IMR-90 (cell line): Measurements from ENCODE around the gene BBS5. TPM values are rescaled to one million over a fixed set of nuclear protein-coding genes. Genes with fewer than 3 reads are reported as not detected.

ENCODE experiments used
- ATAC-seq: fragments of 200-7000 bp; cut with Tn5 transposase; 2 replicates; pipeline ENCODE4 v1.9.1; 2020; ENCODE audit warnings: low read depth, mild to moderate bottlenecking, moderate library complexity
- BruUV-seq: library from RNA; stranded (reverse); fragments of 400-500 nt; replicated peaks from 2 replicates; lab custom pipeline; 2021; lab: Mats Ljungman, UMichigan
- CTCF ChIA-PET: fragments of 300-600 bp; formaldehyde crosslinking; extraction: SDS; loops from one replicate; lab custom pipeline; 2021; ENCODE audit warnings: antibody characterized with exemption; lab: Yijun Ruan, JAX
- POLR2A ChIA-PET: fragments of 300-600 bp; sonication (Branson Sonifier 250); formaldehyde crosslinking; loops from one replicate; lab custom pipeline; 2022; ENCODE audit warnings: antibody characterized with exemption; ENCODE audit not compliant: unreplicated experiment; lab: Charles Lee
- DNase-seq: peaks from one replicate; pipeline ENCODE4 v3.0.0; 2013
- H2AFZ ChIP-seq: replicated peaks from 2 replicates; pipeline ENCODE3; 2013; ENCODE audit warnings: low read length, mild to moderate bottlenecking; ENCODE audit not compliant: poor library complexity
- H2AK5ac ChIP-seq: 2 replicates; pipeline ENCODE4 v1.6.1; 2013; ENCODE audit warnings: low read depth, low read length, inconsistent platforms
- H2AK9ac ChIP-seq: replicated peaks from 2 replicates; pipeline ENCODE3; 2013; ENCODE audit warnings: mild to moderate bottlenecking, low read depth, low read length, moderate library complexity; ENCODE audit not compliant: poor library complexity
- H2BK120ac ChIP-seq: 2 replicates; pipeline ENCODE4 v1.6.1; 2013; ENCODE audit warnings: low read depth, low read length, inconsistent platforms
- H2BK15ac ChIP-seq: 3 replicates; pipeline ENCODE4 v1.6.1; 2013; ENCODE audit warnings: low read depth, low read length, inconsistent platforms
- H2BK20ac ChIP-seq: 2 replicates; pipeline ENCODE4 v1.6.1; 2013; ENCODE audit warnings: low read depth, mild to moderate bottlenecking, inconsistent platforms, low read length, moderate library complexity
- H2BK5ac ChIP-seq: 2 replicates; pipeline ENCODE4 v1.6.1; 2013; ENCODE audit warnings: mild to moderate bottlenecking, low read depth, low read length, inconsistent platforms; ENCODE audit not compliant: poor library complexity, severe bottlenecking
- H3K14ac ChIP-seq: replicated peaks from 2 replicates; pipeline ENCODE4 v1.6.1; 2013; ENCODE audit warnings: low read depth, low read length, inconsistent platforms
- H3K18ac ChIP-seq: 2 replicates; pipeline ENCODE4 v1.6.1; 2013; ENCODE audit warnings: low read depth, low read length, control low read depth
- H3K23ac ChIP-seq: 2 replicates; pipeline ENCODE4 v1.6.1; 2013; ENCODE audit warnings: low read depth, low read length, inconsistent platforms
- H3K27ac ChIP-seq: 2 replicates; pipeline ENCODE4 v1.5.1; 2013; ENCODE audit warnings: mild to moderate bottlenecking, control low read depth, low read length; ENCODE audit not compliant: insufficient read depth
- H3K27me3 ChIP-seq: 2 replicates; pipeline ENCODE4 v1.6.1; 2013; ENCODE audit warnings: low read length; ENCODE audit not compliant: control insufficient read depth, insufficient read depth
- H3K36me3 ChIP-seq: 2 replicates; pipeline ENCODE4 v1.6.1; 2013; ENCODE audit warnings: low read length, mixed read lengths; ENCODE audit not compliant: control insufficient read depth, insufficient read depth
- H3K4ac ChIP-seq: 2 replicates; pipeline ENCODE4 v1.6.1; 2013; ENCODE audit warnings: low read depth, low read length, inconsistent platforms
- H3K4me1 ChIP-seq: 2 replicates; pipeline ENCODE4 v1.6.1; 2013; ENCODE audit warnings: low read length, mixed read lengths; ENCODE audit not compliant: control insufficient read depth, insufficient read depth
- H3K4me2 ChIP-seq: 2 replicates; pipeline ENCODE4 v1.6.1; 2013; ENCODE audit warnings: low read depth, mild to moderate bottlenecking, control low read depth, low read length, moderate library complexity
- H3K4me3 ChIP-seq: 2 replicates; pipeline ENCODE4 v1.5.1; 2013; ENCODE audit warnings: low read depth, mild to moderate bottlenecking, control low read depth, low read length, moderate library complexity; ENCODE audit not compliant: insufficient read depth
- H3K56ac ChIP-seq: 2 replicates; pipeline ENCODE4 v1.6.1; 2013; ENCODE audit warnings: low read length, inconsistent platforms; ENCODE audit not compliant: insufficient read depth; ENCODE audit errors: extremely low read depth
- H3K79me1 ChIP-seq, 2 experiments: 2 replicates each; pipeline ENCODE4 v1.6.1; 2013; ENCODE audit warnings: low read length in 2 of 2, inconsistent platforms in 1 of 2, low read depth in 1 of 2
- H3K9ac ChIP-seq: 2 replicates; pipeline ENCODE4 v1.6.1; 2013; ENCODE audit warnings: low read depth, low read length, control low read depth
- H3K9me1 ChIP-seq: 2 replicates; pipeline ENCODE4 v1.6.1; 2013; ENCODE audit warnings: low read length, inconsistent platforms; ENCODE audit not compliant: insufficient read depth
- H3K9me3 ChIP-seq: 2 replicates; pipeline ENCODE4 v1.6.1; 2013; ENCODE audit warnings: low read length; ENCODE audit not compliant: control insufficient read depth, insufficient read depth
- H4K20me1 ChIP-seq: 2 replicates; pipeline ENCODE4 v1.6.1; 2013; ENCODE audit warnings: low read length, inconsistent platforms; ENCODE audit not compliant: insufficient read depth
- H4K5ac ChIP-seq: 2 replicates; pipeline ENCODE4 v1.6.1; 2013; ENCODE audit warnings: mild to moderate bottlenecking, low read depth, low read length, control low read depth
- H4K8ac ChIP-seq, 2 experiments: 2 replicates each; pipeline ENCODE4 v1.6.1; 2013; ENCODE audit warnings: low read depth in 2 of 2, low read length in 2 of 2, control low read depth in 1 of 2, inconsistent platforms in 1 of 2
- H4K91ac ChIP-seq: 2 replicates; pipeline ENCODE4 v1.6.1; 2013; ENCODE audit warnings: low read depth, low read length, inconsistent platforms; ENCODE audit not compliant: insufficient read depth
- BHLHE40 ChIP-seq: fragments of 150-350 bp; IDR thresholded peaks from 2 replicates; pipeline ENCODE4 v1.6.1; 2016; ENCODE audit warnings: mild to moderate bottlenecking, low read depth, low read length
- WGBS, 2 experiments: methylation state at CpG; one replicate each; pipeline versions ENCODE4 v1.1.5 to v1.1.7; 2013; ENCODE audit warnings: missing lambda C conversion rate in 2 of 2; ENCODE audit not compliant: insufficient read length in 1 of 2; ENCODE audit errors: extremely low coverage in 2 of 2; 5-methylcytosine and 5-hydroxymethylcytosine counted together
- dilution Hi-C: fragments of 300-500 bp; cut with HindIII; formaldehyde crosslinking; loops from one replicate; pipeline ENCODE4 v1.14.3; 2018; ENCODE audit warnings: low sequenced_read_pairs; ENCODE audit not compliant: unreplicated experiment
- in situ Hi-C: fragments of 300-500 bp; cut with MboI; formaldehyde crosslinking; loops from 3 replicates; pipeline ENCODE4 v1.14.3; 2019; ENCODE audit warnings: low sequenced_read_pairs, inconsistent platforms, mixed read lengths
- intact Hi-C: fragments of 100-400 bp; cut with micrococcal nuclease; formaldehyde crosslinking; loops from 2 replicates; pipeline ENCODE4 v1.10.0; 2022
- polyA plus RNA-seq, 3 experiments: library from polyadenylated mRNA; depleted of rRNA; stranded (reverse); fragments of >200 nt; gene quantifications; 2 replicates each; pipeline ENCODE4 v1.2.3, GENCODE V29; 2012; ENCODE audit warnings: low replicate concordance in 1 of 3
- total RNA-seq: library from RNA; depleted of rRNA; stranded (reverse); fragments of >200 nt; gene quantifications from 2 replicates; pipeline ENCODE4 v1.2.3, GENCODE V29; 2012; rRNA removed

BBS5 gene
- total and polyA plus RNA-seq, 2 of the 4 experiments (the other 2 are of a cell fraction), result 1.4 to 4.1 TPM

DNA sequence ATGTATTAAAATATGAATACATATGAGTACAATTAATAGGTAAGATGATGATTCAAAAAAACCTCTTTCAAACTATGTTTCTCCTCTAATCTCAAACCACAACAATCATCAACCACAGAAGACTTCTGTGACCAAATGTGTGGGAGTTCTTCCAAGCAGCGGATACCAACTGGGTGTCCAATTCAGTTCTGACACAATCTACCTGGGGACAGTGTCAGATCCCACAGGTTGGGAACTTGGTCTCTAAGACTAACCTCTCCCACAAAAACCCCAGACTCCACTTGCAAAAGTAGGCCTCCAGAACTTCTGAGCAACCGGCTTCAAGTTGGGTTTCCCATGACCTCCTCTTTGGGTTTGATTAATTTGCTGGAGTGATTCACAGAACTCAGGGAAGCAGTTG lies 67.5 kb downstream of the BBS5 start:
- dilution Hi-C loops, result no loop called here

More for the DNA sequence above, 67.5 kb downstream of the BBS5 start:
- DNase-seq, result no peak
- H3K4me1 ChIP-seq, result no peaks in the 10 kb centered on the region
- H2BK5ac ChIP-seq, result no peak overlapping the region
- H3K27ac ChIP-seq, result no peak overlapping the region
- POLR2A ChIA-PET, result no interaction called here
- H3K9ac ChIP-seq, result no peak overlapping the region
- WGBS, 2 experiments, result 100% methylated on average over 1 of the region's 2 CpGs; no CpG with 5 or more reads in 1 of the 2 experiments
- H3K27me3 ChIP-seq, result no peaks in the 10 kb centered on the region
- H2BK20ac ChIP-seq, result no peak overlapping the region
- no TSS peak for BruUV-seq
- H4K91ac ChIP-seq, result no peak overlapping the region
- H2AFZ ChIP-seq, result no peak overlapping the region
- no peak for TF ChIP-seq BHLHE40
- no peaks in the 10 kb centered on the region for H3K9me3 ChIP-seq
- peaks cover 8% of the 10 kb centered on the region; the same call in 1 of the 2 replicates for H3K36me3 ChIP-seq
- no peak overlapping the region for H2AK5ac ChIP-seq
- no peak overlapping the region for H2BK15ac ChIP-seq
- H4K20me1 ChIP-seq, result no peaks in the 10 kb centered on the region
- H2AK9ac ChIP-seq, result no peak overlapping the region
- CTCF ChIA-PET, result no interaction called here
- no peak overlapping the region for H3K56ac ChIP-seq
- no peaks in the 10 kb centered on the region for H3K9me1 ChIP-seq
- H3K79me1 ChIP-seq, result no peaks in the 10 kb centered on the region
- no peak overlapping the region for H4K5ac ChIP-seq
- in situ Hi-C loops (no loop called here), intact Hi-C loops (no loop called here)
- H3K14ac ChIP-seq, result no peak overlapping the region
- H2BK120ac ChIP-seq, result no peak overlapping the region
- no peak overlapping the region for H3K4me2 ChIP-seq
- no peak overlapping the region for H4K8ac ChIP-seq
- H3K18ac ChIP-seq, result no peak overlapping the region
- H3K4me3 ChIP-seq, result no peak overlapping the region
- no peak overlapping the region for H3K4ac ChIP-seq
- no peak overlapping the region for H3K23ac ChIP-seq
- ATAC-seq, result no peak

Other genes with a start within 250 kb of the BBS5 start
- not detected in 2 replicates for gene LRP2, start 117.0 kb upstream of the BBS5 start, total RNA-seq
- gene LRP2, start 117.0 kb upstream of the BBS5 start, polyA plus RNA-seq (2012; rRNA removed), result not detected in 2 replicates
- gene KLHL41, start 30.2 kb downstream of the BBS5 start, total RNA-seq, result 0.18 and 0.28 TPM in 2 replicates
- 0.10 TPM in 2 replicates for gene KLHL41, start 30.2 kb downstream of the BBS5 start, polyA plus RNA-seq (2012; rRNA removed)
- gene FASTKD1, start 94.4 kb downstream of the BBS5 start, total RNA-seq, result 11.5 and 16.9 TPM in 2 replicates
- 8.2 and 11.4 TPM in 2 replicates for gene FASTKD1, start 94.4 kb downstream of the BBS5 start, polyA plus RNA-seq (2012; rRNA removed)
- gene PPIG, start 104.9 kb downstream of the BBS5 start, total RNA-seq, result 10.4 and 30.8 TPM in 2 replicates
- 16.7 TPM in 2 replicates for gene PPIG, start 104.9 kb downstream of the BBS5 start, polyA plus RNA-seq (2012; rRNA removed)
- not detected in 2 replicates for gene CFAP210, start 214.9 kb downstream of the BBS5 start, total RNA-seq
- gene CFAP210, start 214.9 kb downstream of the BBS5 start, polyA plus RNA-seq (2012; rRNA removed), result not detected in 2 replicates
- gene PHOSPHO2, start 215.0 kb downstream of the BBS5 start, total RNA-seq, result 0.54 and 0.56 TPM in 2 replicates
- 0.46 and 0.48 TPM in 2 replicates for gene PHOSPHO2, start 215.0 kb downstream of the BBS5 start, polyA plus RNA-seq (2012; rRNA removed)